BLaER1 treated with 17β-estradiol and CSF1 and Interleukin-3, amounts not matched to agents 10 nM and 100 nM (cell line): Measurements from ENCODE around the gene ALG11.

Experiments
- H3K27ac ChIP-seq, 11 experiments: shearing (Covaris generic); formaldehyde crosslinking; 2 replicates each; pipeline ENCODE4 v1.8.1; 2022
- H3K27me3 ChIP-seq, 11 experiments: shearing (Covaris generic); formaldehyde crosslinking; 2 replicates each; pipeline ENCODE4 v1.8.1; 2022
- H3K36me3 ChIP-seq, 11 experiments: shearing (Covaris generic); formaldehyde crosslinking; 2 replicates each; pipeline ENCODE4 v1.8.1; 2022
- H3K4me1 ChIP-seq, 10 experiments: shearing (Covaris generic); formaldehyde crosslinking; 2 replicates each; pipeline ENCODE4 v1.8.1; 2022
- H3K4me2 ChIP-seq, 11 experiments: shearing (Covaris generic); formaldehyde crosslinking; 2 replicates each; pipeline ENCODE4 v1.8.1; 2022
- H3K4me3 ChIP-seq, 10 experiments: shearing (Covaris generic); formaldehyde crosslinking; 2 replicates each; pipeline ENCODE4 v1.8.1; 2022
- H3K9ac ChIP-seq, 11 experiments: shearing (Covaris generic); formaldehyde crosslinking; 2 replicates each; pipeline ENCODE4 v1.8.1; 2022
- H3K9me3 ChIP-seq, 11 experiments: shearing (Covaris generic); formaldehyde crosslinking; replicated peaks in 1 of 11; 2 replicates each; pipeline ENCODE4 v1.8.1; 2022
- H4K20me1 ChIP-seq, 11 experiments: shearing (Covaris generic); formaldehyde crosslinking; 2 replicates each; pipeline ENCODE4 v1.8.1; 2022
- Cebpa-rat ChIP-seq, 11 experiments: shearing (Covaris generic); IDR thresholded peaks; 2 replicates each; pipeline ENCODE4 v1.8.1; 2022

The ALG11 gene

GRCh38 chr13:52011632-52012511 lies at the start of gene ALG11:
TSS of gene ALG11 (plus strand) at chr13:52012398. CDS start at chr13:52012419, 21 bp downstream.
- peaks cover 12 to 20% (median 17%) of the 10 kb centered on the region in 10 experiments for H3K4me1 ChIP-seq
- peaks cover 28 to 41% (median 37%) of the 10 kb centered on the region in 11 experiments for H3K27me3 ChIP-seq
- no peak for TF ChIP-seq Cebpa-rat (IDR thresholded peaks at IDR 0.05)
- peaks cover 9 to 22% (median 21%) of the 10 kb centered on the region in 11 experiments for H3K36me3 ChIP-seq
- peak within 1 kb of the TSS; percentile 74 to 88 (median 85) for H3K9ac ChIP-seq
- H3K9me3 ChIP-seq: peaks cover 0 to 21% (median 12%) of the 10 kb centered on the region in 11 experiments; a peak in 14 of 22 replicates
- peak within 1 kb of the TSS; percentile 61 to 83 (median 76) for H3K27ac ChIP-seq
- peak within 1 kb of the TSS; percentile 93 to 100 (median 100) for H3K4me2 ChIP-seq
- H4K20me1 ChIP-seq: peaks cover 0 to 19% (median 5%) of the 10 kb centered on the region in 11 experiments; a peak in 9 of 22 replicates
- H3K4me3 ChIP-seq: peak within 1 kb of the TSS; percentile 71 to 99 (median 92)

- no peaks in the 10 kb centered on the region for H3K36me3 ChIP-seq
- H3K4me3 ChIP-seq: no peak overlapping the region
- no peak overlapping the region for H3K9ac ChIP-seq
- H3K4me1 ChIP-seq: peaks cover 0 to 12% (median 2%) of the 10 kb centered on the region in 10 experiments; a peak in 7 of 20 replicates
- H3K4me2 ChIP-seq: no peak overlapping the region
- H3K9me3 ChIP-seq: no peaks in the 10 kb centered on the region
- H3K27ac ChIP-seq: no peak overlapping the region
- no peaks in the 10 kb centered on the region for H4K20me1 ChIP-seq
- TF ChIP-seq Cebpa-rat (IDR thresholded peaks at IDR 0.05): no peak
- no peaks in the 10 kb centered on the region for H3K27me3 ChIP-seq
Measured at GRCh38 chr13:51966186-51966585, 46.0 kb upstream of the ALG11 start.

GRCh38 chr13:51967482-51968446 lies 44.4 kb upstream of the ALG11 start:
- H3K4me2 ChIP-seq: no peak overlapping the region
- peaks cover 0 to 4% (median 0%) of the 10 kb centered on the region in 10 experiments; a peak in 2 of 20 replicates for H3K4me1 ChIP-seq
- H3K27me3 ChIP-seq: no peaks in the 10 kb centered on the region
- no peak overlapping the region for H3K9ac ChIP-seq
- H3K4me3 ChIP-seq: no peak overlapping the region
- H3K9me3 ChIP-seq: no peaks in the 10 kb centered on the region
- no peaks in the 10 kb centered on the region for H3K36me3 ChIP-seq
- TF ChIP-seq Cebpa-rat (IDR thresholded peaks at IDR 0.05): no peak
- no peak overlapping the region for H3K27ac ChIP-seq
- no peaks in the 10 kb centered on the region for H4K20me1 ChIP-seq

- Histone ChIP-seq H4K20me1 (no peaks in the 10 kb centered on the region), H3K27me3 (no peaks in the 10 kb centered on the region), H3K4me1 (peaks cover 0 to 4% (median 0%) of the 10 kb centered on the region in 10 experiments; a peak in 2 of 20 replicates), H3K9me3 (no peaks in the 10 kb centered on the region), H3K36me3 (no peaks in the 10 kb centered on the region), H3K4me3 (no peak overlapping the region), H3K4me2 (no peak overlapping the region), H3K27ac (no peak overlapping the region), H3K9ac (no peak overlapping the region)
- no peak for TF ChIP-seq Cebpa-rat (IDR thresholded peaks at IDR 0.05)
Measured at GRCh38 chr13:51970349-51970748, 41.8 kb upstream of the ALG11 start.

- Histone ChIP-seq H3K9ac (no peak overlapping the region), H3K27ac (no peak overlapping the region), H3K4me3 (no peak overlapping the region), H4K20me1 (no peaks in the 10 kb centered on the region), H3K4me1 (peaks cover 0 to 4% (median 0%) of the 10 kb centered on the region in 10 experiments; a peak in 2 of 20 replicates), H3K27me3 (no peaks in the 10 kb centered on the region), H3K4me2 (no peak overlapping the region), H3K9me3 (no peaks in the 10 kb centered on the region), H3K36me3 (no peaks in the 10 kb centered on the region)
- no peak for TF ChIP-seq Cebpa-rat (IDR thresholded peaks at IDR 0.05)
Measured at GRCh38 chr13:51971520-51972426, 40.4 kb upstream of the ALG11 start.

- Histone ChIP-seq H3K4me1 (peaks cover 0 to 4% (median 0%) of the 10 kb centered on the region in 10 experiments; a peak in 2 of 20 replicates), H3K36me3 (no peaks in the 10 kb centered on the region)
- no peak for TF ChIP-seq Cebpa-rat (IDR thresholded peaks at IDR 0.05)
Measured at GRCh38 chr13:51974482-51974881, 37.7 kb upstream of the ALG11 start.

GRCh38 chr13:51976423-51976822 lies 35.8 kb upstream of the ALG11 start:
- Histone ChIP-seq H3K4me3 (no peak overlapping the region), H3K4me2 (no peak overlapping the region), H4K20me1 (no peaks in the 10 kb centered on the region), H3K36me3 (no peaks in the 10 kb centered on the region), H3K27me3 (no peaks in the 10 kb centered on the region), H3K4me1 (peaks cover 0 to 4% (median 0%) of the 10 kb centered on the region in 10 experiments; a peak in 2 of 20 replicates), H3K9ac (no peak overlapping the region), H3K9me3 (no peaks in the 10 kb centered on the region), H3K27ac (no peak overlapping the region)
- TF ChIP-seq Cebpa-rat (IDR thresholded peaks at IDR 0.05): no peak

More at GRCh38 chr13:51974482-51974881, 37.7 kb upstream of the ALG11 start:
- Histone ChIP-seq H3K27me3 (no peaks in the 10 kb centered on the region), H3K4me2 (no peak overlapping the region), H3K9me3 (no peaks in the 10 kb centered on the region), H4K20me1 (no peaks in the 10 kb centered on the region), H3K27ac (no peak overlapping the region), H3K4me3 (no peak overlapping the region), H3K9ac (no peak overlapping the region)

- Histone ChIP-seq H3K9me3 (no peaks in the 10 kb centered on the region), H3K4me1 (no peaks in the 10 kb centered on the region), H3K36me3 (no peaks in the 10 kb centered on the region), H4K20me1 (no peaks in the 10 kb centered on the region), H3K27me3 (no peaks in the 10 kb centered on the region), H3K27ac (no peak overlapping the region), H3K4me3 (no peak overlapping the region), H3K9ac (no peak overlapping the region), H3K4me2 (no peak overlapping the region)
- TF ChIP-seq Cebpa-rat (IDR thresholded peaks at IDR 0.05): no peak
Measured at GRCh38 chr13:51976890-51977289, 35.3 kb upstream of the ALG11 start.
